GM19035 (cell line): ENCODE data around the gene CNGA2.

Experiments
- ATAC-seq: cut with Tn5 transposase; IDR thresholded peaks from one replicate; pipeline ENCODE4 v1.9.1; 2021; ENCODE audit not compliant: unreplicated experiment

Gene CNGA2

GRCh38 chrX:151711787-151712186 is 22.8 kb upstream of the CNGA2 start:
- ATAC-seq = no peak

- ATAC-seq = no peak
Measured at GRCh38 chrX:151712253-151712652, 22.3 kb upstream of the CNGA2 start.

- no peak for ATAC-seq
Measured at GRCh38 chrX:151713849-151714248, 20.7 kb upstream of the CNGA2 start.

- ATAC-seq = no peak
Measured at GRCh38 chrX:151714362-151714761, 20.2 kb upstream of the CNGA2 start.

- no peak for ATAC-seq
Measured at GRCh38 chrX:151715752-151716151, 18.8 kb upstream of the CNGA2 start, which contains the start of gene FATE1. TSS of gene FATE1 (plus strand) at chrX:151716035. CDS start at chrX:151716120, 85 bp downstream.

GRCh38 chrX:151722241-151722846 is 12.2 kb upstream of the CNGA2 start:
- no peak for ATAC-seq

- no peak for ATAC-seq
Measured at GRCh38 chrX:151723156-151723760, 11.3 kb upstream of the CNGA2 start.

- no peak for ATAC-seq
Measured at GRCh38 chrX:151724563-151725337, 9.8 kb upstream of the CNGA2 start.

- ATAC-seq = no peak
Measured at GRCh38 chrX:151725338-151725614, 9.3 kb upstream of the CNGA2 start.

GRCh38 chrX:151726751-151727150 is 7.8 kb upstream of the CNGA2 start:
- ATAC-seq = no peak

- ATAC-seq = no peak
Measured at GRCh38 chrX:151727346-151727745, 7.2 kb upstream of the CNGA2 start.

GRCh38 chrX:151729056-151729725 is 5.4 kb upstream of the CNGA2 start:
- ATAC-seq = no peak

- no peak for ATAC-seq
Measured at GRCh38 chrX:151735219-151735618, 673 bp downstream of the CNGA2 start.

- no peak for ATAC-seq
Measured at GRCh38 chrX:151736685-151737084, 2.1 kb downstream of the CNGA2 start.

- no peak for ATAC-seq
Measured at GRCh38 chrX:151737494-151737893, 2.9 kb downstream of the CNGA2 start.

- ATAC-seq = no peak
Measured at GRCh38 chrX:151738751-151739150, 4.2 kb downstream of the CNGA2 start.

GRCh38 chrX:151741606-151742005 is 7.1 kb downstream of the CNGA2 start:
- no peak for ATAC-seq

- no peak for ATAC-seq
Measured at GRCh38 chrX:151742311-151742710, 7.8 kb downstream of the CNGA2 start.

- no peak for ATAC-seq
Measured at GRCh38 chrX:151743651-151744470, 9.3 kb downstream of the CNGA2 start.

GRCh38 chrX:151745651-151746050 is 11.1 kb downstream of the CNGA2 start:
- ATAC-seq = no peak

GRCh38 chrX:151746502-151746901 is 12.0 kb downstream of the CNGA2 start:
- ATAC-seq = no peak
